Medulla oblongata (tissue), 1 donor: Measurements from ENCODE around the gene CNEP1R1.
A peak's percentile ranks its signal among the peaks of the same experiment; 100 is the strongest.
"Not testable (repeated sequence)": the region's sequence is repeated elsewhere in the genome, so short reads cannot be mapped to it uniquely, and the experiment has no call there.

ENCODE experiments used
- DNase-seq: peaks from one replicate; pipeline ENCODE4 v3.0.0-alpha.2; 2015; ENCODE audit errors: extremely low spot score

The CNEP1R1 gene

DNA sequence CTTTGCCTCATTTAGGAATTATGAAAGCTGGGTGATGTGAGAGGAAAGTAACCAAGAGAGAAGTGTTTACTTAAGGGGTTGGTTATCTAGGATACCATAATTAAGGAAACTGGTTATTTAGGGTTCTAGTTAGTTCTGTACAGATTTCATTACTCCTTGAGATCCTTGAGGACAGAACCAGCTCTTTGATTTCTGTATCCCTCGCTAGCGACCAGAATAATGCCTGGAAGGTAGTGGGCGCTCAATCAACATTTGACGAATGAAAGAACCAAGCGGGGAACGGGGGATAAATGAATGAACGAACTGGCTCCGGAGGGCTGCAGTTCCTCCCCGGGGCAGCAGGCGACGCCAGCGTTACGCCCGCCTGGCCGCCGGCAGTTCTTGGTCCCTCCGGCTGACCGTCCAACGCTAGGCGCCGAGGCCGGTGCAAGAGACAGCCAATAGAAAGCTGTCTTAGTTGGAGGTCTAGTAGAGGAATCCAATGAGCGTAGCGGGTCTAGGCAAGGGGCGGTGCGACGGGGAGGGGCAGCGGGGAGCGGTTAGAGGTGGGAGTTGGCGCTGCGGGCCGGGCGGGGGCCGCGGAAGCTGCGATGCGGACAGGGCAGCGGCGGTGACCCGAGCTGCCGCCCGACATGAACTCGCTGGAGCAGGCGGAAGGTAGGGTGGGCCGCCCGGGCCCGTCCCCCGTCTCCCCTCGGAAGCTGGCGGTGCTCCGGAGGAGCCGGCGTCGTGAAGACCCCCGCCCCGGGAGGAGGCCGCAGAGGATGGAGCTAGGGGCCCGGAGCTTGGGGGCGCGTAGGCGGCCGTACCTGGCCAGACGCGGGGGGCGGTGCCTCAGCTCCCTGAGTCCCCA lies at the start of gene CNEP1R1:
TSS of gene CNEP1R1 (plus strand) at position 542 of the 853 bp plus-strand sequence. CDS start at position 633, 91 bp downstream.
- peak; percentile 98 for DNase-seq

- no peak for DNase-seq
Observed at GRCh38 chr16:49977427-49977826, 47.6 kb upstream of the CNEP1R1 start.

DNA sequence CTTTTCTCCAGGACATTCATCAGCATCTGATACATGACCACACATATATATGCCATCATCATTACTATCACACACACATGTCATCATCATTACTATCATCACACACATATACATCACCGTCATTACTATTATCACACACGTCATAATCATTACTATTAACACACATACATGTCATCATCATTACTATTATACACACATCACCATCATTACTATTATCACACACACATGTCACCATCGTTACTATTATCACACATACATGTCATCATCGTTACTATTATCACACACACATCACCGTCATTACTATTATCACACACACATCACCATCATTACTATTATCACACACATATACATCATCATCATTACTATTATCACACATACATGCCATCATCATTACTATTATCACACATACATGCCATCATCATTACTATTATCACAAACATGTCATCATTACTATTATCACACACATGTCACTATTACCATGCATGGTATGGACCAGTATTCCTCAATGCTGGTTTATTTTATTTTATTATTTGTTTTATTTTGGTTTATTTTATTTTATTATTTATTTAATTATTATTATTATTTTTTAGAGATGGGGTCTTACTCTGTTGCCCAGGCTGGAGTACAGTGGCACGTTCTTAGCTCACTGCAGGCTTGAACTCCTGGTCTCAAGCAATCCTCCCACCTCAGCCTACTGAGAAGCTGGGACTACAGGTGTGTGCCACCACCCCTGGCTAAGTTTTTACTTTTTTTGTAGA lies 46.3 kb upstream of the CNEP1R1 start:
- no peak for DNase-seq

DNA sequence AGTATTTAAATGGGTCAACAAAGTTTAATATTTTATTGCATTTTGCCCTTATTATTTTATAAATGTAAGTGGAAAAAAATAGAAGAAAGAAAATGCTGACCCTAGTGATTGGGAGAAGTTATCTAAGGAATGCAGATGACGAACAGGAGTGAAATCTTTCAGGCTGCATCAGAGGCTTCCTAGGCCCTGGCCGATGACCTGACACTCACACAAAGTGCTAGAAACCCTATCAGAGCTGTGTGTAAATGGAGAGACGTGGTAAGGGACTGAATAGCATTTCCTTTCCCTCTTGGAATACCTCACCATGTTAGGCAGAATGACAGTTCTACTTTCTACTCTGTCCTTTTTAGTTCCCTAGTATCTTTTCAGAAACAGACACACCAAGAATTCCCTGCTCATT lies 44.9 kb upstream of the CNEP1R1 start:
- DNase-seq: no peak

DNA sequence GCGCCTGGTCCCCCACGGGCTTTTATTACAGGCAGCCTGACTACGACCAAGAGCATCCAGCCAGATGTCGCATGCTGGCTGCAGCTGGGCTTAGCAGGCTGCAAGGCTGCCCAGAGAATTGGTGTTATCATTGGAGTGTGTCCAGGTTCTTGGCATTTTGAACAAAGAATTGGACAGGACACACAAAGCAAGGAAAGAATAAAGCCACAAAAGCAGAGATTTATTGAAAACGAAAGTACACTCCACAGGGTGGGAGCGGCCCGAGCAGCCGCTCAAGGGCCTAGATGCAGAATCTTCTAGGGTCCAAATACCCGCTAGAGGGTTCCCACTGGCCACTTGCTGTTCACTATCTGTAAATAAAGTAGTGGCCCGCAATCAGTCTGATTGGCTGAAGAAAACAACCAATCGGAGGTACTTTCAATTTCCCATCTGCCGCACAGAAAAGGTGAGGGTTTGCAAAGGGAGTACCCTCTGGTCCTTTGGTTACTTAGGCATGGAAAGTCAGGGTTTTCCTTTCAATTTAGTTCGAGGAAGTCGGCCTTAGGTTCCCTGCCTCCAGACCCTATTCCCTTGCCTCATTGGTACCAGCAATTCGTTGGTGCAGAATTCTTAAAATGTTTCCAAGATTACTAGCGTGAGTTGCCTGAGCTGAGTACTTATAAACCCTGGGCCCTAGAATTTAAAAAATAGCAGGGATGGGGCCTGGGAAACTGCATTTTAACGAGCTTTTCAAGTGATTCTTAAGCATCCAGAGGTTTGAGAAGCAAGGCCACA lies 38.5 kb upstream of the CNEP1R1 start:
- no peak for DNase-seq

DNA sequence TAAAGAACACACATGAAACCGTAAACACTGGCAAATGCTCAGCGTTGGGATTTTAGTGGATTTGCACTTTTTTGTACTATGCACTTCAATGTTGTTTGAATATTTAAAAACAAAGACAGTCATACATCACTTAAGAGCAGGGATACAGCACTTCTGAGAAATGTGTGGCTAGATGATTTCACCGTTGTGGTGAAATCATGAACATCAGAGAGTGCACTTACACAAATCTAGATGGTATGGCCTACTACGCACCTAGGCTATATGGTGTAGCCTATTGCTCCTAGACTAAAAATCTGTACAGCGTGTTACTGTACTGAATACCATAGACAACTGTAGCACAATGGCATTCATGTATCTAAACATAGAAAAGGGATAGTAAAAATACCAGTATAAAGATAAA lies 37.6 kb upstream of the CNEP1R1 start:
- DNase-seq: no peak

- DNase-seq: no peak
Observed at GRCh38 chr16:49992825-49993224, 32.2 kb upstream of the CNEP1R1 start.

DNA sequence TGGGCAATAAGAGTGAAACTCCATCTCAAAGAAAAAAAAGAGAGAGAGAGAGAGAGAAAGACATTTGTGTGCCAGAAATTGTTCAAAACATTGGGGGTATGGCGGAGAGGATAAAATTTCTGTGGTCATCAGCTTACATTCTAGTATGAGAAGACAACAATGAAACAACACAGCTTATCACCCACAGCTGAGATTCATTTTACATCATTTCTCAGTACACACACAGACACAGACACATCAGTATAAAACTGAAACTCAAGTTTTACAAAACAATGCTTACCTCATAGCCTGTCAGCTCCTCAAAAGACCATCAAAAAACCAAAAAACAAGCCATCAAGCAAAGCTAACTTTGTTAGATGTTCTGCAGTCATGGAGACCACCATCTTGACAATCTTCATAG lies 31.4 kb upstream of the CNEP1R1 start:
- DNase-seq: no peak

- DNase-seq: no peak
Observed at GRCh38 chr16:49994006-49994405, 31.0 kb upstream of the CNEP1R1 start.

DNA sequence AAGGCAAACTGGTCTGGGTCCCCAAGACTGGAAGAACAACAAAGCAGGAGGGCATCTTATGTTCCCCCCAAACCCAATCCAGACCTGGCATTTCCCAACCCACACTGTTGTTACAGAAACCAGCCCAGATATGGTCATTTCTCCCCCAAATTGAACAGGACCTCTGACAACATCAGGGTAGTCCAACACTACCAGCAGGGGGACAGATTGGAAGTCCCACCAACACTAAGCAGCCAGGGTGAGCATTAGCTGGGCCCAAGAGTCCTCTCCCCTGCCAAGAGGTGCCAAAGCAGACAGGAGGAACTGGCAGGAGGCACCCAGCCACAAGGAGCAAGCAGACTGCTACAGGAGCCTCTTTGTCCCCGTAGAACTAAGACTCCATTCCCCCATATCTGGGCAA lies 29.3 kb upstream of the CNEP1R1 start:
- DNase-seq: no peak

DNA sequence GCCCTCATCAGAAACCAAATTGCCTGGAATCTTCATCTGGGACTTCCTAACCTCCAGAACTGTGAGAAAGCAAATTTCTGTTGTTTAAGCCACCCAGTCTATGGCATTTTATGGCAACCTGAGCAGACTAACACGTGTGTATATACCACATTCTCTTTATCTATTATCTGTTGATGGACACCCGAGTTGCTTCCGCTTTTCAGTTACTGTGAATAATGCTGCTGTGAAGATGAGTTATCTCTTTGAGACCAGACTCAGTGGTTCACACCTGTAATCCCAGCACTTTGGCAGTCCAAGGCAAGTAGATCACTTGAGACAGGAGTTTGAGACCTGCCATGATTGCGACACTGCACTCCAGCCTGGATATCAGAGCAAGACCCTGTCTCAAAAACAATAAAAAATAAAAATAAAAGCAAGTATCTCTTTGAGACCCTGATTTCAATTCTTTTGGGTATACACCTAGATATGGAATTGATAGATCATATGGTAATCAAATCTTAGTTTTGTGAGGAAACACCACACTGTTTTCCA lies 27.2 kb upstream of the CNEP1R1 start:
- DNase-seq: no peak

DNA sequence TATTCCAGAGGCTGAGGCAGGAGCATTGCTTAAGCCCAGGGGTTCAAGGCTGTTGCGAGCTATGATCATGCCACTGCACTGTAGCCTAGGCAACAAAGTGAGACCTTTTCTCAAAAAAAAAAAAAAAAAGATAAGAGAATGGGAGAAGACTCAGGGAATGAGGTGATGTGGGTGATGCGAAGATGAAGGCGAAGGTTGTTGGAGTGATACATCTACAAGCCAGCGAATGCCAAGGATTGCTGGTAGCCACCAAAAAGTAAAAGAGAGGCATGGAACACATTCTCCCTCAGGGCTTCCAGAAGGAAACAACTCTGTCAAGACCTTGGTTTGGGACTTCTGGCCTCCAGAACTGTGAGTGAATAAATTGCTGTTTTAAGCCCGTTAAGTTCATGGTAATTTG lies 26.0 kb upstream of the CNEP1R1 start:
- DNase-seq: no peak

DNA sequence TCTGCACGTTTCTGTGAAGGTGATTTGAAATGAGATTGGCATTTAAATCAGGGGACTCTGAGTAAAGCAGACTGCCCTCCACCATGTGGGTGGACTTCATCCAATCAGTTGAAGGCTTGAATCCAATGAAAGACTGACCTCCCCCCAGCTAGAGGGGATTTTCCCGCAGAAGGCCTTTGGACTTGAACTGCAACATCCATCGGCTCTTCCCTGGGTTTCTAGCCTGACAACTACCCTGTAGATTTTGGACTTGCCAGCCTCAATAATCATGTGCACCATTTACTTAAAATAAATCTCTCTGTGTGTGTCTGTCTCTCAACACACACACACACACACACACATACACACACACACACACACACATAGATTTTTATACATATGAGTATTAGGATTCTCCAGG lies 23.9 kb upstream of the CNEP1R1 start:
- DNase-seq: no peak

GRCh38 chr16:50002190-50002589 lies 22.8 kb upstream of the CNEP1R1 start:
- no peak for DNase-seq

DNA sequence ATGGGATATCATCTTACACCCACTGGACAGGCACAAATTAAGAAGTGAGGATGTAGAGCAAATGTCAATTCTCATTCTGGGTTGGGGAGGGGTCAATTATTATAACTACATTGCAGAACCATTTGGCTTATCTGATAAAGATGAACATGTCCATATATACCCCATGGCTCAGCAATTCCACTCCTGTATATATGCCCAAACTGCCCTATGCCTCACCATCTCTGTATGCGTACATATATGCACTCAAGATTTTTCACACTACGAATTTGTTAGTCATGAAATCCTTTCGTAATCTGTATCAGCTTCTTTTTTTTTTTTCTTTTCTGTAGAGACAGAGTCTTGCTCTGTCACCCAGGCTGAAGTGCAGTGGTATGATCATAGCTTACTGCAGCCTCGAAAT lies 20.8 kb upstream of the CNEP1R1 start:
- no peak for DNase-seq

GRCh38 chr16:50006964-50007363 lies 18.1 kb upstream of the CNEP1R1 start:
- DNase-seq: no peak

DNA sequence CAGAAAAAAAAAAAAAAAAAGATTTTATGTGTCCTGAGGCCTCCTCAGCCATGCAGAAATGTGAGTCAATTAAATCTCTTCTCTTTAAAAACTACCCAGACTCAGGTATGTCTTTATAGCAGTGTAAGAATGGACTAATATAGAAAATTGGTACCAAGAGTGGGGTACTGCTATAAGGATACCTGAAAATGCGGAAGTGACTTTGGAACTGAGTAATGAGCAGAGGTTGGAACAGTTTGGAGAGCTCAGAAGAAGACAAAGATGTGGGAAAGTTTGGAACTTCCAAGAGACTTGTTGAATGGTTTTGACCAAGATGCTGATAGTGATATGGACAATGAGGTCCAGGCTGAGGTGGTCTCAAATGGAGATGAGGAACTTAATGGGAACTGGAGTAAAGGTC lies 17.3 kb upstream of the CNEP1R1 start:
- no peak for DNase-seq

GRCh38 chr16:50010212-50010611 lies 14.8 kb upstream of the CNEP1R1 start:
- no peak for DNase-seq

- DNase-seq: no peak
Observed at GRCh38 chr16:50011707-50012106, 13.3 kb upstream of the CNEP1R1 start.

GRCh38 chr16:50012182-50012581 lies 12.8 kb upstream of the CNEP1R1 start:
- no peak for DNase-seq

- DNase-seq: not testable (repeated sequence)
Observed at GRCh38 chr16:50014211-50014610, 10.8 kb upstream of the CNEP1R1 start.

DNA sequence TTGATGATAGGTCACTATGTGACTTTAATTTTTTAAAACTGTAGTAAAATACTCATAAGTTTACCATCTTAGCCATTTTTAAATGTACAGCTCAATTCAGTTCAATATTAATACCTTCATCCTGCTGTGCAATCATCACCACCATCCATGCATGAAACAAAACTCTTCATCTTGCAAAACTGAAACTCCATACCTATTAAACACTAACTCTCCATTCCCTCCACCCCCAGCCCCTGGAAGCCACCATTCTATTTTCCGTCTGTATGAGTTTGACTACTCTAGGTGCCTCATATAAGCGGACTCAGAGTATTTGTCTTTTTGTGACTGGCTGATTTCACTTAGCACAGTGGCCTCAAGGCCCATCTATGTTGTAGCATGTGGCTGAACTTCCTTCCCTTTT lies 9.4 kb upstream of the CNEP1R1 start:
- DNase-seq: no peak
